Mesenchymal stem cell (in vitro differentiated cells and primary cell): Measurements from ENCODE around the gene CEP85.

Experiments used
- DNase-seq: peaks from one replicate; pipeline ENCODE4 v3.0.0-alpha.2; 2013
- H2AFZ ChIP-seq: one replicate; pipeline ENCODE4 v1.6.1; 2013; ENCODE audit warnings: low read depth, mild to moderate bottlenecking, control low read depth, inconsistent platforms, low read length, moderate library complexity
- H2AK5ac ChIP-seq: 2 replicates; pipeline ENCODE4 v1.6.1; 2013; ENCODE audit warnings: low read length, moderate library complexity, mild to moderate bottlenecking, inconsistent platforms; ENCODE audit not compliant: severe bottlenecking
- H2BK120ac ChIP-seq: one replicate; pipeline ENCODE4 v1.6.1; 2013; ENCODE audit warnings: low read depth, mild to moderate bottlenecking, inconsistent platforms, low read length, moderate library complexity
- H2BK12ac ChIP-seq, 2 experiments: one replicate each; pipeline ENCODE4 v1.6.1; 2013; ENCODE audit warnings: inconsistent platforms in 2 of 2, low read length in 2 of 2, mild to moderate bottlenecking in 2 of 2, moderate library complexity in 2 of 2, control low read depth in 1 of 2
- H2BK15ac ChIP-seq: one replicate; pipeline ENCODE4 v1.6.1; 2013; ENCODE audit warnings: mild to moderate bottlenecking, low read depth, inconsistent platforms; ENCODE audit not compliant: poor library complexity, severe bottlenecking
- H2BK5ac ChIP-seq: 2 replicates; pipeline ENCODE4 v1.6.1; 2013; ENCODE audit warnings: low read depth, mild to moderate bottlenecking, low read length, control low read depth, inconsistent platforms; ENCODE audit not compliant: poor library complexity, severe bottlenecking
- H3K14ac ChIP-seq, 2 experiments: one replicate each; pipeline ENCODE4 v1.6.1; 2013; ENCODE audit warnings: inconsistent platforms in 2 of 2, low read length in 2 of 2, control low read depth in 1 of 2, mild to moderate bottlenecking in 1 of 2, moderate library complexity in 1 of 2
- H3K18ac ChIP-seq, 2 experiments: one replicate each; pipeline ENCODE4 v1.6.1; 2013; ENCODE audit warnings: inconsistent platforms in 2 of 2, low read length in 2 of 2, control low read depth in 1 of 2, low read depth in 1 of 2, mild to moderate bottlenecking in 1 of 2
- H3K23ac ChIP-seq, 2 experiments: one replicate each; pipeline ENCODE4 v1.6.1; 2013; ENCODE audit warnings: inconsistent platforms in 2 of 2, low read length in 2 of 2, mild to moderate bottlenecking in 2 of 2, moderate library complexity in 2 of 2, control low read depth in 1 of 2
- H3K27ac ChIP-seq: 2 replicates; pipeline ENCODE4 v1.5.1; 2013; ENCODE audit warnings: mild to moderate bottlenecking, moderate library complexity, low read length, control low read depth, inconsistent platforms; ENCODE audit not compliant: poor library complexity, severe bottlenecking
- H3K27me3 ChIP-seq, 2 experiments: 2 replicates each; pipeline versions ENCODE4 v1.6.1 to v1.7.0; 2013; ENCODE audit warnings: low read length in 2 of 2, mild to moderate bottlenecking in 2 of 2, moderate library complexity in 2 of 2, control low read depth in 1 of 2, inconsistent platforms in 1 of 2; ENCODE audit not compliant: control insufficient read depth in 1 of 2, insufficient read depth in 1 of 2
- H3K36me3 ChIP-seq, 2 experiments: 2 replicates each; pipeline versions ENCODE4 v1.6.1 to v1.7.0; 2013; ENCODE audit warnings: low read length in 2 of 2, control low read depth in 1 of 2, inconsistent platforms in 1 of 2, low read depth in 1 of 2, mild to moderate bottlenecking in 1 of 2; ENCODE audit not compliant: insufficient read depth in 2 of 2, control insufficient read depth in 1 of 2
- H3K4ac ChIP-seq, 2 experiments: one replicate each; pipeline ENCODE4 v1.6.1; 2013; ENCODE audit warnings: inconsistent platforms in 2 of 2, low read length in 2 of 2, mild to moderate bottlenecking in 2 of 2, moderate library complexity in 2 of 2, control low read depth in 1 of 2, low read depth in 1 of 2
- H3K4me1 ChIP-seq: 2 replicates; pipeline ENCODE4 v1.6.1; 2013; ENCODE audit warnings: low read depth, low read length, control low read depth; ENCODE audit not compliant: control insufficient read depth, insufficient read depth
- H3K4me2 ChIP-seq: 2 replicates; pipeline ENCODE4 v1.6.1; 2013; ENCODE audit warnings: low read length, mild to moderate bottlenecking, inconsistent platforms; ENCODE audit not compliant: poor library complexity, severe bottlenecking
- H3K4me3 ChIP-seq, 2 experiments: 2 replicates each; pipeline versions ENCODE4 v1.5.1 to v1.7.0; 2013; ENCODE audit warnings: low read length in 2 of 2, mild to moderate bottlenecking in 2 of 2, control low read depth in 1 of 2, low read depth in 1 of 2; ENCODE audit not compliant: insufficient read depth in 1 of 2
- H3K79me1 ChIP-seq: replicated peaks from 2 replicates; pipeline ENCODE4 v1.6.1; 2013; ENCODE audit warnings: mild to moderate bottlenecking, control low read depth, low read length, inconsistent platforms; ENCODE audit not compliant: poor library complexity, severe bottlenecking
- H3K9ac ChIP-seq: 2 replicates; pipeline ENCODE4 v1.7.0; 2013; ENCODE audit warnings: mild to moderate bottlenecking, low read length, moderate library complexity
- H3K9me3 ChIP-seq: 2 replicates; pipeline ENCODE4 v1.7.0; 2013; ENCODE audit warnings: mild to moderate bottlenecking, low read length; ENCODE audit not compliant: control insufficient read depth
- H4K8ac ChIP-seq: one replicate; pipeline ENCODE4 v1.6.1; 2013; ENCODE audit warnings: inconsistent platforms, mild to moderate bottlenecking, low read length, moderate library complexity
- H4K91ac ChIP-seq: one replicate; pipeline ENCODE4 v1.6.1; 2013; ENCODE audit warnings: mild to moderate bottlenecking, low read length, inconsistent platforms
- WGBS: methylation state at CpG from one replicate; pipeline ENCODE4 v1.1.7; 2013; ENCODE audit warnings: mixed read lengths; 5-methylcytosine and 5-hydroxymethylcytosine counted together

Gene CEP85

GRCh38 chr1:26237230-26237966 is 3.4 kb downstream of the CEP85 start:
- no peak overlapping the region for H4K8ac ChIP-seq
- H2AK5ac ChIP-seq: no peak overlapping the region
- no peak overlapping the region for H2AFZ ChIP-seq
- no peak overlapping the region for H3K4me3 ChIP-seq
- WGBS: 47% methylated on average over 4 of the region's 6 CpGs
- H3K27ac ChIP-seq: no peak overlapping the region
- H2BK5ac ChIP-seq: no peak overlapping the region
- H2BK12ac ChIP-seq: no peak overlapping the region
- H2BK120ac ChIP-seq: no peak overlapping the region
- H3K23ac ChIP-seq: no peak overlapping the region
- no peak overlapping the region for H4K91ac ChIP-seq
- H3K27me3 ChIP-seq: no peaks in the 10 kb centered on the region
- H3K4ac ChIP-seq: no peak overlapping the region
- H3K4me1 ChIP-seq: peaks cover 3% of the 10 kb centered on the region
- H3K9me3 ChIP-seq: no peaks in the 10 kb centered on the region
- no peaks in the 10 kb centered on the region for H3K36me3 ChIP-seq
- H2BK15ac ChIP-seq: no peak overlapping the region
- no peak overlapping the region for H3K14ac ChIP-seq
- H3K4me2 ChIP-seq: no peak overlapping the region
- H3K79me1 ChIP-seq: peaks cover 9% of the 10 kb centered on the region
- DNase-seq: peak; percentile 63
- H3K18ac ChIP-seq: no peak overlapping the region
- no peak overlapping the region for H3K9ac ChIP-seq

GRCh38 chr1:26239936-26240335 is 5.9 kb downstream of the CEP85 start:
- no peak overlapping the region for H2BK120ac ChIP-seq
- WGBS: 100% methylated on average over 1 of the region's 4 CpGs
- no peak overlapping the region for H3K18ac ChIP-seq
- H3K27me3 ChIP-seq: no peaks in the 10 kb centered on the region
- no peak overlapping the region for H2BK15ac ChIP-seq
- peaks cover 19% of the 10 kb centered on the region for H3K79me1 ChIP-seq
- H2BK12ac ChIP-seq: no peak overlapping the region
- no peak overlapping the region for H3K23ac ChIP-seq
- no peak overlapping the region for H2AFZ ChIP-seq
- H3K9me3 ChIP-seq: no peaks in the 10 kb centered on the region
- no peak overlapping the region for H3K4me3 ChIP-seq
- H2BK5ac ChIP-seq: no peak overlapping the region
- no peak overlapping the region for H3K27ac ChIP-seq
- no peak overlapping the region for H3K4me2 ChIP-seq
- no peak overlapping the region for H3K14ac ChIP-seq
- peaks cover 0 to 11% of the 10 kb centered on the region in 2 experiments for H3K36me3 ChIP-seq
- H4K91ac ChIP-seq: no peak overlapping the region
- H4K8ac ChIP-seq: no peak overlapping the region
- H2AK5ac ChIP-seq: no peak overlapping the region
- no peak overlapping the region for H3K4ac ChIP-seq
- no peak for DNase-seq
- no peaks in the 10 kb centered on the region for H3K4me1 ChIP-seq
- no peak overlapping the region for H3K9ac ChIP-seq

- Histone ChIP-seq H3K4ac (no peak overlapping the region), H3K4me1 (no peaks in the 10 kb centered on the region), H3K18ac (no peak overlapping the region), H3K23ac (no peak overlapping the region), H2AFZ (no peak overlapping the region), H3K36me3 (peaks cover 27 to 30% of the 10 kb centered on the region in 2 experiments), H3K4me3 (no peak overlapping the region), H3K79me1 (peaks cover 34% of the 10 kb centered on the region), H4K8ac (no peak overlapping the region), H3K4me2 (no peak overlapping the region), H4K91ac (no peak overlapping the region), H2BK12ac (no peak overlapping the region), H3K27me3 (no peaks in the 10 kb centered on the region), H2AK5ac (no peak overlapping the region), H2BK15ac (no peak overlapping the region), H3K9ac (no peak overlapping the region), H3K14ac (no peak overlapping the region), H3K27ac (no peak overlapping the region), H2BK5ac (no peak overlapping the region), H2BK120ac (no peak overlapping the region), H3K9me3 (no peaks in the 10 kb centered on the region)
- WGBS: 100% methylated on average over 5 of the region's 7 CpGs
- DNase-seq: no peak
Measured at GRCh38 chr1:26252718-26253117, 18.7 kb downstream of the CEP85 start.

GRCh38 chr1:26254404-26254803 is 20.4 kb downstream of the CEP85 start:
- H3K9me3 ChIP-seq: no peaks in the 10 kb centered on the region
- H4K91ac ChIP-seq: no peak overlapping the region
- no peak overlapping the region for H2AFZ ChIP-seq
- no peak overlapping the region for H3K9ac ChIP-seq
- no peak overlapping the region for H2BK5ac ChIP-seq
- 92% methylated on average over 3 of the region's 3 CpGs for WGBS
- no peak overlapping the region for H3K14ac ChIP-seq
- H4K8ac ChIP-seq: no peak overlapping the region
- peaks cover 35% of the 10 kb centered on the region for H3K79me1 ChIP-seq
- H3K4me3 ChIP-seq: no peak overlapping the region
- no peak overlapping the region for H3K4me2 ChIP-seq
- no peak overlapping the region for H3K27ac ChIP-seq
- no peak overlapping the region for H3K23ac ChIP-seq
- H3K4ac ChIP-seq: no peak overlapping the region
- no peak overlapping the region for H2BK15ac ChIP-seq
- no peak overlapping the region for H3K18ac ChIP-seq
- H3K36me3 ChIP-seq: peaks cover 30 to 41% of the 10 kb centered on the region in 2 experiments
- DNase-seq: no peak
- H2BK12ac ChIP-seq: no peak overlapping the region
- H3K27me3 ChIP-seq: no peaks in the 10 kb centered on the region
- no peak overlapping the region for H2BK120ac ChIP-seq
- H3K4me1 ChIP-seq: no peaks in the 10 kb centered on the region
- H2AK5ac ChIP-seq: no peak overlapping the region
